GM19351 (cell line): ENCODE data around the gene PRR36.

Source experiments
- ATAC-seq: cut with Tn5 transposase; IDR thresholded peaks from one replicate; pipeline ENCODE4 v1.9.1; 2021; ENCODE audit warnings: mild to moderate bottlenecking, moderate library complexity; ENCODE audit not compliant: unreplicated experiment

Gene PRR36

GRCh38 chr19:7846155-7846646 is 28.0 kb downstream of the PRR36 start:
- no peak for ATAC-seq

DNA sequence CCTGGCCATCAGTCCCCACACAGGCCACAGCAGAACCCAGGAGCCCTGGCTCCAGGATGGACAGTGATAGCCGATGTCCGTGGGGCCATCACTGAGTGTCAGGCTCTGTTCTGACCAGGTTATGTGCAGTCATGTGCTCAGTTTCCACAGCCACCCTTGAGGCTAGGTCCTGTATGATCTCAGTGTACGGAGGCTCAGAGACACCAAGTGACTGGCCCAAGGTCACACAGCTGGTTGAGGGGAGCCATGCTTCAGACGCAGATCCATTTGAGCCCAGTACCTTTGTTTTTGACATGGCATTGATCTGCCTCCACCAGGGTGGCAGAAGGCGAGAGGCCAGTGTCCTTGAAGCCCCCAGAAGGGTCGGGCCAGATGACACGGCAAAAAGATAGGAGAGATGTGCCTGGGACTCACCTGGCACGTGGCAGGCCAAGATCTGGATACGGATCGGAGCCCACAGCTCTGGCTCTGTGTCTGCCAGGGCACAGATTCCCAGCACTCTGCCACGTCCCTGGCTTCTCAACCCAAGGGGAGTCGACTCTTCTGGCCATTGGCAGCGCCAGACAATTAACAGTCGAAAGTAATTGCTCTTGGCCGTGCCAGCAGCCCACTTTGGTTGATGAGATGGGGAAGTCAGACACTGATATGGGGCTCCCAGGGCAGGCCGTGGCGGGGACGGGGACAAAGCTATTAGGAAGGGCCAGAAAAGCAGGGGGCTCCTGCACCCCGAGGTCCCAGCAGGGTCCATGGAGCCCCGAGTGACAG is 28.6 kb downstream of the PRR36 start:
- no peak for ATAC-seq

DNA sequence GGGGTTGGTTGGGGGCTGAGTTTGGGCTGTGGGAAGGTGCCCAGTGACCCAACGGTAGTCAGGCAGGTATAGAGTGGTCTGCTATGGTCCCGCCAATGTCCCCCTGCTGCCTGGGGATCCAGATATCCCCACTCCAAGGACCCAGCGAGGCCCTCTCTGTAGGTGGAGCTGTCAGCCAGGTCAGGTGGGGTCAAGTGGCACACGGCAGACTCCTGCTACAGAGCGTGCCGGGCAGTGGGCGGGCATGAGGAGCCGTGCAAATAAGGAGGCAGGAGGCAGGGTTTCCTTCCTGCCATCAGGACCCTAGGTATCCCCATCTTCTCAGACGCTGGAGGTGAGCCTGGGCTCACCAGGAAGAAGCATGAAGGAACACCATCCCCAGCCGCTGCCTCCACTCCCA is 29.2 kb downstream of the PRR36 start:
- ATAC-seq, result no peak

GRCh38 chr19:7844405-7844804 is 29.8 kb downstream of the PRR36 start:
- no peak for ATAC-seq

DNA sequence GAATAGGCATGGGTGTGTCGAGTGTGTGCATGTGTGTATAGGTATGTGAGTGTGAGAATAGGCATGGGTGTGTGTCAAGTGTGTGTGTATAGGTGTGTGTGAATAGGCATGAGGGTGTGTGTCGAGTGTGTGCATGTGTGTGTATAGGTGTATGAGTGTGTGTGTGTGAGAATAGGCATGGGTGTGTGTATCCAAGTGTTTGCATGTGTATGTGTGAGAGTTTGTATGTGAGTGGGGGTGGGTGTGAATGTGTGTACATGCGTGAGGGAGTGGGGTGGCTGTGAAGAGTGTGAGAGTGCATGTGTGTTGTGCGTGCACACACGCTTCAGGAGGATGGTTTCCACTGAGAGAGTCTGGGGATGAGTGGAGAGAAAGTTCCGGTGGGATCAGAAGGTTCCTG is 30.7 kb downstream of the PRR36 start:
- no peak for ATAC-seq

GRCh38 chr19:7842661-7843294 is 31.4 kb downstream of the PRR36 start:
- ATAC-seq, result no peak

GRCh38 chr19:7841751-7842660 is 32.2 kb downstream of the PRR36 start:
- ATAC-seq, result no peak

- no peak for ATAC-seq
Measured at GRCh38 chr19:7840629-7841028, 33.6 kb downstream of the PRR36 start.

- ATAC-seq, result no peak
Measured at GRCh38 chr19:7839476-7839875, 34.7 kb downstream of the PRR36 start.

- no peak for ATAC-seq
Measured at GRCh38 chr19:7833225-7834099, 40.7 kb downstream of the PRR36 start.

DNA sequence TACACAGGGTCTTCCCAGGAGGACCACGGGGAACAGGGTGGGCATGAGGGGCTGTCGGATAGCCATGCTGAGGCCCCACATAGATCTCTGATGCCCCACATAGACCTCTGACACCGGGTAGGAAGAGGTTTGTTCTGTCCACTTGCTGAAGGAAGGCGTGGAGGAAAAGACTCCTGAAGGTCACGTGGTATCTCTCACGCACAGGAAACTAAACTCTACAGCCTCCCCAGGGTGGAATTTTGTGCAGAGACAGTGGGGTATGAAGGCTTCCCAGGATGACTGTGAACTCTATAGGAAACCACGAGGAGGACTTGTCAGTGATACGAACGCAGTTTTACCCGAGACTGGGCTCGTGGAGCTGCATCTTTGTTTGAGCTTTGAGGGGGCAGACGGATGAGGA is 41.4 kb downstream of the PRR36 start:
- ATAC-seq, result no peak

DNA sequence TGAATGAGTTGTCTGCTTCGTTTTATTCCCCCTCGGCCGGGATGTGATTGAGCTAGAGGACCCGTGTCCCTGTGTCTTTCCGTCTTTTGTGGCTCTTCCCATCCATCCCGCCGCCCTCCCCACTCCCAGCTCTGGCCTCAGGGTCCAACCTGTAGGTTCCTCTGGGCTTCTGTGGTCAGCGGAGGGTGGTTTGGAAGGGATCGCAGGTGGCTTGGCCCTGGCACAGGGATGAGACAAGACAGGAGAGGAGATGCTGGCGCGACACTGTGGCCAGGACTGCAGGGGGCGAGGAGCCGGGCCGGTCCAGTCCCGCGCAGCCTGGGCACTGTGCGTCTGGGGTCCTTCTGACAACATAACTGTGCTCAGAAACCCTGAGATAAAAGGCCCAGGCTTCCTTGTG is 42.2 kb downstream of the PRR36 start:
- ATAC-seq, result no peak

GRCh38 chr19:7831452-7831851 is 42.7 kb downstream of the PRR36 start:
- no peak for ATAC-seq

GRCh38 chr19:7830823-7831222 is 43.4 kb downstream of the PRR36 start:
- no peak for ATAC-seq

- ATAC-seq, result peak; percentile 9
Measured at GRCh38 chr19:7830272-7830771, 43.9 kb downstream of the PRR36 start.

DNA sequence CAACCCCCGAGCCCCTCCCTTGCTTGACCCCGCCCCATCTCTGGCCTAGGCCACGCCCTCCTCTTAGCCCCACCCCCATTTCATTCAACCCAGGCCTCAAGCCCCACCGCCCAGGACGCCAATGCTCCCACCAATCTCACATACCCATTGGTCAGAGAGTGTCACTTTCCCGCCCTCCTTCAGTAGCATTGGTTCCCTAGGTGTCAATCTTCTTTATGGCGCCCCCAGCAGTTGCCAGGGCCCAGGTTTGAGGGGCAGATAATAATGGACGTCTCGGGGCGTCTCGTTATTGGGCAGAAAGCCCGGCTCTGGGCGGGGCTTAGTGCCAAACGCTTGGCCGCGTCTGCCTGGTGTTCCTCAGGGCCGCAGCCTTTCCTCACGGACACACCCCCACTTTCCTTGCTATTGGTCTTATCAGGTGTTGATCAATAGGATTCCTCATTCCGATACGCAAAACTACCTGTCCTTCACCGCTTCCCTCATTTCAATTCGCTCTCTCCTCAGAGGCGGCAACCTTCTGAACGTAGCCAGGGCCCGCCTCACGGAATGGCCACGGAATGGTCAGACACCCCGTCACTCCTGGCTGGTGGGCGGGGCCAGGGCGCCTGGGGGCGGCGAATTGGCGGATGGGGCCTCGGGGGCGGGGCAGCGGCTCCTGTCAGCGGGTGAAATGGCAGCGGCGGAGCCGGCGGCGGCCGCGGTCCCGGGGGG is 44.5 kb downstream of the PRR36 start, which contains the start of gene EVI5L:
TSS of gene EVI5L (plus strand) at position 658 of the 711 bp plus-strand sequence. CDS start 16,325 bp downstream, outside the sequence.
- peak; percentile 80 for ATAC-seq

- ATAC-seq, result no peak
Measured at GRCh38 chr19:7829166-7829520, 45.0 kb downstream of the PRR36 start.

GRCh38 chr19:7823686-7824301 is 50.4 kb downstream of the PRR36 start:
- no peak for ATAC-seq

- no peak for ATAC-seq
Measured at GRCh38 chr19:7822910-7823515, 51.2 kb downstream of the PRR36 start.
